ENCODE measurements around the gene MVB12B.
A peak's percentile ranks its signal among the peaks of the same experiment; 100 is the strongest.

Gene MVB12B

GRCh38 chr9:126478216-126478981, 151.8 kb downstream of the MVB12B start:
- DNase-seq: no peak

GRCh38 chr9:126479515-126479914, 152.9 kb downstream of the MVB12B start:
- DNase-seq: no peak

- DNase-seq: no peak
Measured at GRCh38 chr9:126480813-126481212, 154.2 kb downstream of the MVB12B start.

- DNase-seq: no peak
Measured at GRCh38 chr9:126481862-126482261, 155.2 kb downstream of the MVB12B start.

GRCh38 chr9:126482361-126483044, 155.9 kb downstream of the MVB12B start:
- DNase-seq: peak; percentile 86

GRCh38 chr9:126483468-126484073, 156.9 kb downstream of the MVB12B start:
- no peak for DNase-seq

- DNase-seq: no peak
Measured at GRCh38 chr9:126485662-126486061, 159.0 kb downstream of the MVB12B start.

GRCh38 chr9:126486276-126486675, 159.6 kb downstream of the MVB12B start:
- DNase-seq: no peak

GRCh38 chr9:126487856-126488255, 161.2 kb downstream of the MVB12B start:
- no peak for DNase-seq

- no peak for DNase-seq
Measured at GRCh38 chr9:126488310-126488709, 161.7 kb downstream of the MVB12B start.

GRCh38 chr9:126488881-126489404, 162.3 kb downstream of the MVB12B start:
- DNase-seq: no peak

- DNase-seq: no peak
Measured at GRCh38 chr9:126489581-126490213, 163.1 kb downstream of the MVB12B start.

GRCh38 chr9:126490214-126490631, 163.6 kb downstream of the MVB12B start:
- DNase-seq: no peak

GRCh38 chr9:126490871-126491567, 164.4 kb downstream of the MVB12B start:
- peak; percentile 76 for DNase-seq

GRCh38 chr9:126491568-126491879, 164.9 kb downstream of the MVB12B start:
- DNase-seq: no peak

- no peak for DNase-seq
Measured at GRCh38 chr9:126491949-126492348, 165.3 kb downstream of the MVB12B start.

- DNase-seq: no peak
Measured at GRCh38 chr9:126494264-126494663, 167.6 kb downstream of the MVB12B start.

GRCh38 chr9:126494746-126495145, 168.1 kb downstream of the MVB12B start:
- DNase-seq: no peak

GRCh38 chr9:126495411-126496180, 169.0 kb downstream of the MVB12B start:
- DNase-seq: no peak

- DNase-seq: no peak
Measured at GRCh38 chr9:126496181-126496576, 169.6 kb downstream of the MVB12B start.

GRCh38 chr9:126496781-126497659, 170.4 kb downstream of the MVB12B start:
- DNase-seq: no peak

Data from right forelimb (tissue), 1 donor.